HFFc6 (cell line): Measurements from ENCODE around the gene MDFIC. TPM values are rescaled to one million over a fixed set of nuclear protein-coding genes. Genes with fewer than 3 reads are reported as not detected.

Experiments used
- DNase-seq: peaks from one replicate; pipeline ENCODE4 v3.0.0-alpha.2; 2018
- H3K27ac Mint-ChIP-seq: 2 replicates; pipeline ENCODE4 v1.8.0; 2020; ENCODE audit warnings: mild to moderate bottlenecking, mixed read lengths
- H3K27me3 Mint-ChIP-seq: 2 replicates; pipeline ENCODE4 v1.8.0; 2021; ENCODE audit warnings: mild to moderate bottlenecking, moderate library complexity, mixed read lengths; ENCODE audit not compliant: insufficient read depth
- H3K36me3 Mint-ChIP-seq: 2 replicates; pipeline ENCODE4 v1.8.0; 2021; ENCODE audit warnings: low read depth, mixed read lengths
- H3K4me1 Mint-ChIP-seq: 2 replicates; pipeline ENCODE4 v1.8.0; 2020; ENCODE audit warnings: low read depth, mixed read lengths
- H3K4me3 Mint-ChIP-seq: 2 replicates; pipeline ENCODE4 v1.8.0; 2020; ENCODE audit warnings: mild to moderate bottlenecking, moderate library complexity, mixed read lengths
- H3K9me3 Mint-ChIP-seq: 2 replicates; pipeline ENCODE4 v1.8.0; 2020; ENCODE audit warnings: mild to moderate bottlenecking, mixed read lengths
- CTCF ChIP-seq: fragments of 200-600 bp; sonication (generic); IDR thresholded peaks from 2 replicates; pipeline ENCODE4 v1.5.0; 2021; ENCODE audit warnings: antibody characterized with exemption, mild to moderate bottlenecking
- total RNA-seq, 6 experiments: library from RNA; stranded (reverse); fragmentation: NEBNext Ultra II Directional; extraction: Animal tissue kit (Norgen Biotek cat#: 25700); gene quantifications; 2 replicates in 1 of 6; 3 replicates in 5 of 6; pipeline ENCODE4 v1.2.3, GENCODE V29; 2021

Gene MDFIC
- total RNA-seq, 6 experiments from 2014 or later = 33.3 to 57.9 (median 45.5) TPM

GRCh38 chr7:114942446-114943175, 20.7 kb downstream of the MDFIC start:
- Mint-ChIP-seq H3K27me3 (no peaks in the 10 kb centered on the region), H3K4me1 (peaks cover 59% of the 10 kb centered on the region), H3K27ac (no peak overlapping the region), H3K36me3 (peaks cover 37% of the 10 kb centered on the region), H3K9me3 (no peaks in the 10 kb centered on the region), H3K4me3 (no peak overlapping the region)
- TF ChIP-seq CTCF = no peak
- DNase-seq = no peak

- H3K27me3 Mint-ChIP-seq = no peaks in the 10 kb centered on the region
- peaks cover 43% of the 10 kb centered on the region for H3K36me3 Mint-ChIP-seq
- TF ChIP-seq CTCF = no peak
- H3K27ac Mint-ChIP-seq = peak overlapping the region; percentile 98
- no peak for DNase-seq
- peaks cover 58% of the 10 kb centered on the region for H3K4me1 Mint-ChIP-seq
- peak overlapping the region; percentile 85 for H3K4me3 Mint-ChIP-seq
- H3K9me3 Mint-ChIP-seq = no peaks in the 10 kb centered on the region
Observed at GRCh38 chr7:114943530-114943929, 21.6 kb downstream of the MDFIC start.

- H3K27ac Mint-ChIP-seq = peak overlapping the region; percentile 98
- H3K4me3 Mint-ChIP-seq = peak overlapping the region; percentile 85
- peaks cover 43% of the 10 kb centered on the region for H3K36me3 Mint-ChIP-seq
- no peaks in the 10 kb centered on the region for H3K9me3 Mint-ChIP-seq
- peaks cover 58% of the 10 kb centered on the region for H3K4me1 Mint-ChIP-seq
- no peak for DNase-seq
- no peaks in the 10 kb centered on the region for H3K27me3 Mint-ChIP-seq
- TF ChIP-seq CTCF = no peak
Observed at GRCh38 chr7:114943953-114944744, 22.3 kb downstream of the MDFIC start.

GRCh38 chr7:114944745-114945625, 23.1 kb downstream of the MDFIC start:
- Mint-ChIP-seq H3K4me3 (peak overlapping the region; percentile 85), H3K27me3 (no peaks in the 10 kb centered on the region), H3K27ac (peak overlapping the region; percentile 98), H3K4me1 (peaks cover 61% of the 10 kb centered on the region), H3K36me3 (peaks cover 48% of the 10 kb centered on the region), H3K9me3 (no peaks in the 10 kb centered on the region)
- DNase-seq = peak; percentile 81
- TF ChIP-seq CTCF = no peak

GRCh38 chr7:114949231-114949630, 27.3 kb downstream of the MDFIC start:
- H3K4me3 Mint-ChIP-seq = no peak overlapping the region
- no peak for DNase-seq
- peaks cover 26% of the 10 kb centered on the region for H3K36me3 Mint-ChIP-seq
- peaks cover 32% of the 10 kb centered on the region for H3K4me1 Mint-ChIP-seq
- H3K27me3 Mint-ChIP-seq = no peaks in the 10 kb centered on the region
- H3K27ac Mint-ChIP-seq = peak overlapping the region; percentile 53
- H3K9me3 Mint-ChIP-seq = no peaks in the 10 kb centered on the region
- TF ChIP-seq CTCF = no peak
